ENCODE results near the gene RTN4IP1. TPM values are rescaled to one million over a fixed set of nuclear protein-coding genes. Genes with fewer than 3 reads are reported as not detected.

The RTN4IP1 gene
- total RNA-seq, 4 donors from 2014 or later, result 1.1 to 3.7 (median 2.7) TPM

- no peak for ATAC-seq (ENCODE audit: low FRiP score)
- no peak for DNase-seq (ENCODE audit: low spot score)
- TF ChIP-seq CTCF (IDR thresholded peaks at IDR 0.05), result no peak
Observed at GRCh38 chr6:106525882-106526275, 103.4 kb downstream of the RTN4IP1 start.

GRCh38 chr6:106525107-106525881 is 104.0 kb downstream of the RTN4IP1 start:
- ATAC-seq (ENCODE audit: low FRiP score) (no peak), DNase-seq (ENCODE audit: low spot score) (no peak)
- no peak for TF ChIP-seq CTCF (IDR thresholded peaks at IDR 0.05)

GRCh38 chr6:106522562-106523250 is 106.6 kb downstream of the RTN4IP1 start:
- TF ChIP-seq CTCF (IDR thresholded peaks at IDR 0.05), result no peak
- DNase-seq (ENCODE audit: low spot score) (no peak), ATAC-seq (ENCODE audit: low FRiP score) (no peak)

Small RNA genes within 50 kb of the gene (small RNA-seq; reads per million reads assigned to genes)
- not detected for gene RNU6-527P

Other genes starting within 250 kb of the RTN4IP1 start
- 1 to 10 TPM; 6.8 to 8.0 (median 8.0) TPM for gene QRSL1, start 80 bp upstream of the RTN4IP1 start, total RNA-seq

Measured in omental fat pad (tissue), 4 donors.